H1 (cell line): ENCODE data around the gene APPL2. TPM values are rescaled to one million over a fixed set of nuclear protein-coding genes. Genes with fewer than 3 reads are reported as not detected.

Experiments used
- CTCF ChIA-PET: fragments of 300-600 bp; sonication (Branson Sonifier 250); formaldehyde crosslinking; loops from one replicate; lab custom pipeline; 2021; ENCODE audit not compliant: partially characterized antibody; lab: Charles Lee
- POLR2A ChIA-PET: fragments of 300-600 bp; sonication (Branson Sonifier 250); formaldehyde crosslinking; loops from one replicate; lab custom pipeline; 2021; ENCODE audit warnings: inconsistent platforms; ENCODE audit not compliant: partially characterized antibody; lab: Charles Lee
- DNase-seq, 2 experiments: peaks; one replicate each; pipeline versions ENCODE4 v3.0.0 to v3.0.0-alpha.2; 2010 to 2022; ENCODE audit warnings: low spot score in 2 of 2, low read depth in 1 of 2, mixed read lengths in 1 of 2
- FAIRE-seq: peaks from 2 replicates; lab custom pipeline; 2011; peaks lifted over from hg19 to GRCh38; lab: Jason Lieb, UNC
- H2AFZ ChIP-seq: 2 replicates; pipeline ENCODE4 v1.8.1; 2012; ENCODE audit warnings: low read length, inconsistent platforms
- H2AK5ac ChIP-seq: 2 replicates; pipeline ENCODE4 v1.6.1; 2013; ENCODE audit warnings: low read depth, low read length
- H2BK120ac ChIP-seq: replicated peaks from 2 replicates; pipeline ENCODE3; 2013; ENCODE audit warnings: low read depth, low read length, inconsistent platforms
- H2BK12ac ChIP-seq: 2 replicates; pipeline ENCODE4 v1.6.1; 2013; ENCODE audit warnings: low read depth, low read length
- H2BK15ac ChIP-seq: 2 replicates; pipeline ENCODE4 v1.6.1; 2013; ENCODE audit warnings: low read length
- H2BK20ac ChIP-seq: 2 replicates; pipeline ENCODE4 v1.6.1; 2013; ENCODE audit warnings: low read length
- H2BK5ac ChIP-seq: 2 replicates; pipeline ENCODE4 v1.6.1; 2013; ENCODE audit warnings: low read depth, low read length
- H3K14ac ChIP-seq: 2 replicates; pipeline ENCODE4 v1.6.1; 2013; ENCODE audit warnings: inconsistent platforms; ENCODE audit not compliant: insufficient read length
- H3K18ac ChIP-seq: 2 replicates; pipeline ENCODE4 v1.6.1; 2013; ENCODE audit warnings: low read length; ENCODE audit errors: extremely low read depth
- H3K23ac ChIP-seq: 2 replicates; pipeline ENCODE4 v1.6.1; 2013; ENCODE audit warnings: inconsistent platforms; ENCODE audit not compliant: insufficient read length
- H3K23me2 ChIP-seq: 2 replicates; pipeline ENCODE4 v1.6.1; 2013; ENCODE audit warnings: low read depth, low read length
- H3K27ac ChIP-seq: 2 replicates; pipeline ENCODE4 v1.6.1; 2011; ENCODE audit warnings: low read depth, low read length, inconsistent platforms
- H3K27me3 ChIP-seq, 4 experiments: replicated peaks in 1 of 4; 1 replicate in 1 of 4; 2 replicates in 3 of 4; pipeline versions ENCODE4 v1.6.1 to v1.8.1; 2011 to 2013; ENCODE audit warnings: low read length in 3 of 4, mild to moderate bottlenecking in 3 of 4, inconsistent platforms in 2 of 4, mixed read lengths in 2 of 4, moderate library complexity in 1 of 4; ENCODE audit not compliant: control insufficient read depth in 3 of 4, insufficient read depth in 3 of 4; ENCODE audit errors: extremely low read depth in 1 of 4
- H3K36me3 ChIP-seq, 4 experiments: 2 replicates each; pipeline versions ENCODE4 v1.6.1 to v1.8.1; 2011 to 2013; ENCODE audit warnings: mild to moderate bottlenecking in 4 of 4, low read length in 3 of 4, moderate library complexity in 2 of 4, control low read depth in 1 of 4, inconsistent platforms in 1 of 4; ENCODE audit not compliant: insufficient read depth in 4 of 4, control insufficient read depth in 2 of 4
- H3K4ac ChIP-seq: replicated peaks from 2 replicates; pipeline ENCODE3; 2013; ENCODE audit warnings: low read length, low read depth, mixed read lengths, inconsistent platforms; ENCODE audit not compliant: insufficient read length
- H3K4me1 ChIP-seq, 4 experiments: replicated peaks in 1 of 4; 1 replicate in 1 of 4; 2 replicates in 3 of 4; pipeline versions ENCODE4 v1.6.1 to v1.8.1; 2011 to 2013; ENCODE audit warnings: low read length in 3 of 4, inconsistent platforms in 2 of 4, mixed read lengths in 1 of 4; ENCODE audit not compliant: insufficient read depth in 4 of 4, control insufficient read depth in 3 of 4
- H3K4me2 ChIP-seq, 2 experiments: 2 replicates each; pipeline versions ENCODE4 v1.6.1 to v1.8.1; 2011 to 2013; ENCODE audit warnings: low read depth in 2 of 2, low read length in 2 of 2, control low read depth in 1 of 2, inconsistent platforms in 1 of 2, mild to moderate bottlenecking in 1 of 2; ENCODE audit not compliant: insufficient read depth in 1 of 2
- H3K4me3 ChIP-seq, 4 experiments: fragments of 200-600, 300-600 bp in 1 of 4; sonication (generic), shearing (Covaris generic), sonication (Bioruptor Twin) in 1 of 4; 2 replicates each; pipeline versions ENCODE4 v1.5.1 to v1.8.1; 2011 to 2016; ENCODE audit warnings: low read length in 4 of 4, low read depth in 3 of 4, control low read depth in 2 of 4, inconsistent platforms in 2 of 4, mild to moderate bottlenecking in 2 of 4, mixed read lengths in 1 of 4, moderate library complexity in 1 of 4; ENCODE audit not compliant: insufficient read depth in 2 of 4; ENCODE audit errors: extremely low read depth in 1 of 4
- H3K56ac ChIP-seq: replicated peaks from 2 replicates; pipeline ENCODE3; 2013; ENCODE audit warnings: low read depth, mild to moderate bottlenecking, mixed read lengths, low read length, inconsistent platforms; ENCODE audit not compliant: insufficient read length
- H3K79me1 ChIP-seq: 2 replicates; pipeline ENCODE4 v1.6.1; 2013; ENCODE audit warnings: low read depth, low read length, control low read depth
- H3K79me2 ChIP-seq, 2 experiments: 2 replicates each; pipeline versions ENCODE4 v1.6.1 to v1.8.1; 2012 to 2013; ENCODE audit warnings: low read length in 2 of 2, mild to moderate bottlenecking in 2 of 2, inconsistent platforms in 1 of 2; ENCODE audit not compliant: insufficient read depth in 2 of 2, control insufficient read depth in 1 of 2
- H3K9ac ChIP-seq, 4 experiments: replicated peaks in 1 of 4; 1 replicate in 1 of 4; 2 replicates in 3 of 4; pipeline versions ENCODE4 v1.6.1 to v1.8.1; 2011 to 2013; ENCODE audit warnings: low read depth in 3 of 4, low read length in 3 of 4, control low read depth in 2 of 4, mild to moderate bottlenecking in 2 of 4, moderate library complexity in 2 of 4, inconsistent platforms in 1 of 4; ENCODE audit errors: extremely low read depth in 1 of 4
- H3K9me3 ChIP-seq, 2 experiments: 2 replicates each; pipeline versions ENCODE4 v1.6.1 to v1.8.1; 2012 to 2013; ENCODE audit warnings: mild to moderate bottlenecking in 2 of 2, moderate library complexity in 2 of 2, control low read depth in 1 of 2, inconsistent platforms in 1 of 2, low read depth in 1 of 2, low read length in 1 of 2, mixed read lengths in 1 of 2; ENCODE audit not compliant: insufficient read depth in 2 of 2
- H4K20me1 ChIP-seq, 2 experiments: replicated peaks in 1 of 2; 2 replicates each; pipeline versions ENCODE3 to v1.8.1; 2011 to 2013; ENCODE audit warnings: inconsistent platforms in 2 of 2, low read length in 2 of 2, mild to moderate bottlenecking in 1 of 2; ENCODE audit not compliant: insufficient read depth in 2 of 2, control insufficient read depth in 1 of 2
- H4K5ac ChIP-seq: 2 replicates; pipeline ENCODE4 v1.6.1; 2013; ENCODE audit warnings: low read length, low read depth, mixed read lengths, inconsistent platforms; ENCODE audit not compliant: insufficient read length
- H4K8ac ChIP-seq: 2 replicates; pipeline ENCODE4 v1.8.0; 2013; ENCODE audit warnings: mild to moderate bottlenecking, moderate library complexity, low read length, inconsistent platforms; ENCODE audit not compliant: insufficient read depth; ENCODE audit errors: extremely low read depth
- H4K91ac ChIP-seq: replicated peaks from 2 replicates; pipeline ENCODE3; 2013; ENCODE audit warnings: low read length, mixed read lengths, inconsistent platforms; ENCODE audit not compliant: insufficient read length
- BACH1 ChIP-seq: IDR thresholded peaks from 2 replicates; pipeline ENCODE4 v1.6.1; 2012; ENCODE audit warnings: low read length, improper control_type of control experiment
- CBX5 ChIP-seq: fragments of 300-800, 300-1000 bp; sonication (generic); IDR thresholded peaks from 2 replicates; pipeline ENCODE4 v1.7.1; 2016; ENCODE audit warnings: antibody characterized with exemption, low read length, low read depth
- CTBP2 ChIP-seq: IDR thresholded peaks from 2 replicates; pipeline ENCODE4 v1.7.0; 2011; ENCODE audit warnings: borderline replicate concordance, mild to moderate bottlenecking, moderate library complexity, mixed read lengths, low read length; ENCODE audit not compliant: insufficient read depth, insufficient read length
- HDAC6 ChIP-seq: IDR thresholded peaks from one replicate; pipeline ENCODE4 v1.7.1; 2012; ENCODE audit warnings: low read depth, mild to moderate bottlenecking, inconsistent platforms, low read length, moderate library complexity
- RAD21 ChIP-seq, 2 experiments: IDR thresholded peaks in 1 of 2; conservative IDR thresholded peaks in 1 of 2; 2 replicates each; pipeline ENCODE4 v1.6.1; 2011; ENCODE audit warnings: low read depth in 2 of 2, low read length in 2 of 2, improper control_type of control experiment in 1 of 2, inconsistent platforms in 1 of 2, mild to moderate bottlenecking in 1 of 2, moderate library complexity in 1 of 2
- RNF2 ChIP-seq: fragments of 200-900, 300-1000 bp; sonication (generic); IDR thresholded peaks from 2 replicates; pipeline ENCODE4 v1.7.1; 2016; ENCODE audit warnings: borderline replicate concordance, low read depth, mild to moderate bottlenecking, antibody characterized with exemption, low read length; ENCODE audit not compliant: poor library complexity, severe bottlenecking; ENCODE audit errors: missing control alignments
- SIX5 ChIP-seq: IDR thresholded peaks from 2 replicates; pipeline ENCODE4 v1.6.1; 2011; ENCODE audit warnings: mild to moderate bottlenecking, low read depth, low read length
- SP4 ChIP-seq: IDR thresholded peaks from 2 replicates; pipeline ENCODE4 v1.6.1; 2012; ENCODE audit warnings: low read length, inconsistent platforms
- SRF ChIP-seq: IDR thresholded peaks from 2 replicates; pipeline ENCODE4 v1.6.1; 2011; ENCODE audit warnings: mild to moderate bottlenecking, low read depth, low read length, moderate library complexity
- TAF1 ChIP-seq: IDR thresholded peaks from 2 replicates; pipeline ENCODE4 v1.6.1; 2011; ENCODE audit warnings: mild to moderate bottlenecking, low read depth, low read length
- WGBS, 2 experiments: shearing (Covaris generic) in 1 of 2; methylation state at CpG; one replicate each; pipeline versions ENCODE4 v1.1.6 to v1.1.7; 2013 to 2015; ENCODE audit warnings: low lambda C conversion rate in 2 of 2, mixed read lengths in 2 of 2, inconsistent platforms in 1 of 2, low coverage in 1 of 2, missing lambda C conversion rate in 1 of 2; ENCODE audit not compliant: insufficient replicate concordance in 2 of 2, insufficient coverage in 1 of 2, insufficient read length in 1 of 2; ENCODE audit errors: extremely low coverage in 1 of 2, missing lambda C conversion rate in 1 of 2; 5-methylcytosine and 5-hydroxymethylcytosine counted together
- polyA plus RNA-seq, 7 experiments: library from polyadenylated mRNA; depleted of rRNA in 3 of 7; stranded (reverse) in 5 of 7; unstranded in 2 of 7; fragments of >200 nt in 5 of 7; fragments of 200-250 nt in 2 of 7; gene quantifications; 1 replicate in 5 of 7; 2 replicates in 1 of 7; 4 replicates in 1 of 7; pipeline versions ENCODE4 v1.2.1 to v1.2.3, GENCODE V29; 2011 to 2013; ENCODE audit warnings: missing spikeins in 2 of 7, mixed read lengths in 2 of 7
- total RNA-seq: library from RNA; stranded (reverse); fragmentation: NEBNext Ultra II Directional; extraction: Animal tissue kit (Norgen Biotek cat#: 25700); gene quantifications from 2 replicates; pipeline ENCODE4 v1.2.1, GENCODE V29; 2021
- TF ChIP-seq, protein P1 (sequence below): IDR thresholded peaks from 2 replicates; pipeline ENCODE4 v1.6.1; 2012; ENCODE audit warnings: low read length, inconsistent platforms

The APPL2 gene
- total and polyA plus RNA-seq, 2 of the 8 experiments (the other 6 are each of a cell fraction or from before 2014, with no cell fraction given), result 8.9 to 22.9 TPM

DNA sequence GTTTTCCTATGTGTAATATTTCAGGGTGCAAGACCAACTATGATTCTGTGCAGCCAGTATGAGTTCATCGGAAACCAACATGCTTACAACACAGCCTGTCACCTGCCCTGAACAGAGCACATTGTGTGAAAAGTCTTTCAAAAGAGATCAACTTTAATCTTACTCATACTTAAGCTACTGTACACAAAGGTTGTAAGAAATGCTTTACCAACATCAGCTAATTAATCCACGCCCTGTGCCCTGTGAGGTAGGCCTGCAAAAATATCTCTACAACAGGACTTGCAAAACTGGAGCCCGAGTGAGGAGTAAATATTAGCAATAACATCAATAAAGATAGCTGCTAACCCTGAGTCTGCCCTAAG lies 15.1 kb downstream of the APPL2 start:
- 94% methylated on average over 3 of the region's 3 CpGs; no CpG with 5 or more reads in 1 of the 2 experiments for WGBS, 2 experiments
- CTCF ChIA-PET, result interaction anchor here (1.2 kb wide), 1 partner anchor 15 kb away, joined by 5 read pairs; no protein-coding TSS in a partner anchor
- no peaks in the 10 kb centered on the region for H3K79me2 ChIP-seq
- no peak for TF ChIP-seq BACH1
- TF ChIP-seq CBX5, result no peak
- no peak for TF ChIP-seq RAD21 (IDR thresholded peaks at IDR 0.05 in 1 of 2, conservative IDR thresholded peaks at IDR 0.05 in 1 of 2; ENCODE audit: low read depth in 2 of 2, low read length in 2 of 2)
- TF ChIP-seq RNF2, result no peak
- TF ChIP-seq, protein P1, sequence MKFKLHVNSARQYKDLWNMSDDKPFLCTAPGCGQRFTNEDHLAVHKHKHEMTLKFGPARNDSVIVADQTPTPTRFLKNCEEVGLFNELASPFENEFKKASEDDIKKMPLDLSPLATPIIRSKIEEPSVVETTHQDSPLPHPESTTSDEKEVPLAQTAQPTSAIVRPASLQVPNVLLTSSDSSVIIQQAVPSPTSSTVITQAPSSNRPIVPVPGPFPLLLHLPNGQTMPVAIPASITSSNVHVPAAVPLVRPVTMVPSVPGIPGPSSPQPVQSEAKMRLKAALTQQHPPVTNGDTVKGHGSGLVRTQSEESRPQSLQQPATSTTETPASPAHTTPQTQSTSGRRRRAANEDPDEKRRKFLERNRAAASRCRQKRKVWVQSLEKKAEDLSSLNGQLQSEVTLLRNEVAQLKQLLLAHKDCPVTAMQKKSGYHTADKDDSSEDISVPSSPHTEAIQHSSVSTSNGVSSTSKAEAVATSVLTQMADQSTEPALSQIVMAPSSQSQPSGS, result no peak
- TF ChIP-seq TAF1, result no peak
- no peak for TF ChIP-seq HDAC6
- no peak for TF ChIP-seq SIX5
- TF ChIP-seq CTBP2, result no peak
- no peak for TF ChIP-seq SP4
- TF ChIP-seq SRF, result no peak

More for the DNA sequence above, 15.1 kb downstream of the APPL2 start:
- Histone ChIP-seq H2BK12ac (no peak overlapping the region), H3K4me1 (0 out of 7 replicates have a peak, but pooled peaks cover 0 to 5% (median 0%) of the 10 kb centered on the region in 4 experiments), H3K56ac (no peak overlapping the region), H3K79me1 (no peaks in the 10 kb centered on the region; the same call in 1 of the 2 replicates), H4K20me1 (no peaks in the 10 kb centered on the region), H4K5ac (no peak overlapping the region), H3K36me3 (peaks cover 0 to 9% (median 0%) of the 10 kb centered on the region in 4 experiments; a peak in 4 of 8 replicates), H3K14ac (no peak overlapping the region), H2AK5ac (no peak overlapping the region), H3K23me2 (no peaks in the 10 kb centered on the region), H3K27me3 (no peaks in the 10 kb centered on the region), H3K18ac (no peak overlapping the region), H3K4me2 (no peak overlapping the region), H4K91ac (no peak overlapping the region), H2AFZ (no peak overlapping the region), H3K4me3 (no peak overlapping the region), H2BK20ac (no peak overlapping the region), H2BK15ac (no peak overlapping the region), H3K9me3 (no peaks in the 10 kb centered on the region), H3K4ac (no peak overlapping the region), H4K8ac (no peak overlapping the region), H3K23ac (no peak overlapping the region), H3K9ac (no peak overlapping the region), H2BK120ac (no peak overlapping the region), H2BK5ac (no peak overlapping the region), H3K27ac (no peak overlapping the region)
- DNase-seq (no peak), FAIRE-seq (no peak)
- POLR2A ChIA-PET, result no interaction called here
